ENCODE measurements around the gene COBLL1. TPM values are rescaled to one million over a fixed set of nuclear protein-coding genes. Genes with fewer than 3 reads are reported as not detected.

COBLL1 gene
- polyA plus RNA-seq, 1 donor (not counting 4 experiments of a cell fraction or from before 2014, with no cell fraction given): 14.9 TPM

- no peak for DNase-seq (ENCODE audit: low read depth, low spot score)
- H3K79me2 ChIP-seq (ENCODE audit: control insufficient read depth, insufficient read depth, low read length): no peaks in the 10 kb centered on the region
- peaks cover 1 to 3% of the 10 kb centered on the region in 2 experiments for H3K36me3 ChIP-seq (ENCODE audit: control insufficient read depth in 2 of 2, extremely low read depth in 1 of 2, insufficient read depth in 2 of 2, low read length in 2 of 2)
- peak; percentile 98 for FAIRE-seq
- peaks cover 23% of the 10 kb centered on the region for H3K4me1 ChIP-seq (ENCODE audit: control insufficient read depth, extremely low read depth, insufficient read depth, low read length)
- dilution Hi-C loops (cut with MboI; ENCODE audit: extremely low pct_ligation_motif_present, low sequenced_read_pairs): no loop called here
- H3K27ac ChIP-seq (ENCODE audit: control insufficient read depth, insufficient read depth, low read length): peak overlapping the region; percentile 49
- peak overlapping the region; percentile 80 for H3K4me2 ChIP-seq (ENCODE audit: control insufficient read depth, extremely low read depth, insufficient read depth, low read depth, low read length)
- H3K9me3 ChIP-seq (ENCODE audit: control insufficient read depth, low read depth, low read length): no peaks in the 10 kb centered on the region
- no peaks in the 10 kb centered on the region for H3K27me3 ChIP-seq (ENCODE audit: control insufficient read depth, extremely low read depth, insufficient read depth, low read length)
- H2AFZ ChIP-seq (ENCODE audit: control insufficient read depth, low read length): peak overlapping the region; percentile 51
- no peaks in the 10 kb centered on the region for H4K20me1 ChIP-seq (ENCODE audit: control insufficient read depth, extremely low read depth, insufficient read depth, low read length)
- TF ChIP-seq CTCF (optimal IDR thresholded peaks at IDR 0.05 in 1 of 3, IDR thresholded peaks at IDR 0.05 in 1 of 3, conservative IDR thresholded peaks at IDR 0.05 in 1 of 3; ENCODE audit: extremely low read depth in 1 of 3, insufficient read depth in 2 of 3, low read length in 3 of 3): no peak
- TF ChIP-seq EZH2 (IDR thresholded peaks at IDR 0.05; ENCODE audit: low read length): no peak
- H3K9ac ChIP-seq (ENCODE audit: control insufficient read depth, extremely low read depth, insufficient read depth, low read length): peak overlapping the region; percentile 26
- peak overlapping the region in 1 of 3 experiments; percentile 38 for H3K4me3 ChIP-seq (ENCODE audit: control insufficient read depth in 2 of 3, extremely low read depth in 1 of 3, insufficient read depth in 2 of 3, low read depth in 1 of 3, low read length in 3 of 3)
- H3K9me1 ChIP-seq (ENCODE audit: control insufficient read depth, extremely low read depth, insufficient read depth, low read length): no peaks in the 10 kb centered on the region
Measured at GRCh38 chr2:164719996-164720941, 121.4 kb downstream of the COBLL1 start.

GRCh38 chr2:164717000-164717803 lies 124.4 kb downstream of the COBLL1 start:
- dilution Hi-C loops (cut with MboI; ENCODE audit: extremely low pct_ligation_motif_present, low sequenced_read_pairs): no loop called here

More at GRCh38 chr2:164717000-164717803, 124.4 kb downstream of the COBLL1 start:
- H3K9me3 ChIP-seq (ENCODE audit: control insufficient read depth, low read depth, low read length): no peaks in the 10 kb centered on the region
- H3K27me3 ChIP-seq (ENCODE audit: control insufficient read depth, extremely low read depth, insufficient read depth, low read length): no peaks in the 10 kb centered on the region
- H3K27ac ChIP-seq (ENCODE audit: control insufficient read depth, insufficient read depth, low read length): no peak overlapping the region
- TF ChIP-seq CTCF (optimal IDR thresholded peaks at IDR 0.05 in 1 of 3, IDR thresholded peaks at IDR 0.05 in 1 of 3, conservative IDR thresholded peaks at IDR 0.05 in 1 of 3; ENCODE audit: extremely low read depth in 1 of 3, insufficient read depth in 2 of 3, low read length in 3 of 3): peak in 1 of 3 experiments; percentile 33
- no peak for TF ChIP-seq EZH2 (IDR thresholded peaks at IDR 0.05; ENCODE audit: low read length)
- peaks cover 21% of the 10 kb centered on the region for H3K4me1 ChIP-seq (ENCODE audit: control insufficient read depth, extremely low read depth, insufficient read depth, low read length)
- DNase-seq (ENCODE audit: low read depth, low spot score) (no peak), FAIRE-seq (no peak)
- H4K20me1 ChIP-seq (ENCODE audit: control insufficient read depth, extremely low read depth, insufficient read depth, low read length): no peaks in the 10 kb centered on the region
- no peak overlapping the region for H2AFZ ChIP-seq (ENCODE audit: control insufficient read depth, low read length)
- no peaks in the 10 kb centered on the region for H3K79me2 ChIP-seq (ENCODE audit: control insufficient read depth, insufficient read depth, low read length)
- no peak overlapping the region for H3K9ac ChIP-seq (ENCODE audit: control insufficient read depth, extremely low read depth, insufficient read depth, low read length)
- H3K4me2 ChIP-seq (ENCODE audit: control insufficient read depth, extremely low read depth, insufficient read depth, low read depth, low read length): no peak overlapping the region
- H3K4me3 ChIP-seq (ENCODE audit: control insufficient read depth in 2 of 3, extremely low read depth in 1 of 3, insufficient read depth in 2 of 3, low read depth in 1 of 3, low read length in 3 of 3): no peak overlapping the region
- no peaks in the 10 kb centered on the region for H3K9me1 ChIP-seq (ENCODE audit: control insufficient read depth, extremely low read depth, insufficient read depth, low read length)
- peaks cover 1 to 3% of the 10 kb centered on the region in 2 experiments for H3K36me3 ChIP-seq (ENCODE audit: control insufficient read depth in 2 of 2, extremely low read depth in 1 of 2, insufficient read depth in 2 of 2, low read length in 2 of 2)
